NCI-H774 (cell line): ENCODE measurements around the gene SPECC1L.
"Not testable (repeated sequence)": the region's sequence is repeated elsewhere in the genome, so short reads cannot be mapped to it uniquely, and the experiment has no call there.

Experiments
- DNase-seq: peaks from one replicate; lab custom pipeline; 2025; lab: John Stamatoyannopoulos, UW

Gene SPECC1L

GRCh38 chr22:24247564-24248344 is 22.9 kb upstream of the SPECC1L start:
- no peak for DNase-seq

GRCh38 chr22:24248611-24249010 is 22.0 kb upstream of the SPECC1L start:
- DNase-seq = not testable (repeated sequence)

- DNase-seq = not testable (repeated sequence)
These were observed 21.2 kb upstream of the SPECC1L start for GRCh38 chr22:24249413-24249812.

- not testable (repeated sequence) for DNase-seq
These were observed 19.3 kb upstream of the SPECC1L start for GRCh38 chr22:24251286-24251685.

GRCh38 chr22:24253126-24253525 is 17.5 kb upstream of the SPECC1L start:
- DNase-seq = not testable (repeated sequence)

- not testable (repeated sequence) for DNase-seq
These were observed 14.5 kb upstream of the SPECC1L start for GRCh38 chr22:24256136-24256535.

GRCh38 chr22:24256736-24257135 is 13.9 kb upstream of the SPECC1L start:
- not testable (repeated sequence) for DNase-seq

- peak; percentile 41 for DNase-seq
These were observed 11.2 kb upstream of the SPECC1L start for GRCh38 chr22:24259459-24259858.

GRCh38 chr22:24262185-24262749 is 8.4 kb upstream of the SPECC1L start:
- DNase-seq = not testable (repeated sequence)

- not testable (repeated sequence) for DNase-seq
These were observed 7.2 kb upstream of the SPECC1L start for GRCh38 chr22:24263479-24263878.

- not testable (repeated sequence) for DNase-seq
These were observed 6.2 kb upstream of the SPECC1L start for GRCh38 chr22:24264329-24264896.

GRCh38 chr22:24265734-24266133 is 4.9 kb upstream of the SPECC1L start:
- DNase-seq = no peak

- not testable (repeated sequence) for DNase-seq
These were observed 4.1 kb upstream of the SPECC1L start for GRCh38 chr22:24266495-24266894.

- no peak for DNase-seq
These were observed 789 bp downstream of the SPECC1L start for GRCh38 chr22:24271386-24271854.

- DNase-seq = not testable (repeated sequence)
These were observed 2.4 kb downstream of the SPECC1L start for GRCh38 chr22:24273031-24273430.

GRCh38 chr22:24273906-24274305 is 3.3 kb downstream of the SPECC1L start:
- DNase-seq = not testable (repeated sequence)

GRCh38 chr22:24274696-24275405 is 4.2 kb downstream of the SPECC1L start:
- not testable (repeated sequence) for DNase-seq

- DNase-seq = not testable (repeated sequence)
These were observed 9.7 kb downstream of the SPECC1L start for GRCh38 chr22:24280363-24280762.

GRCh38 chr22:24282401-24282800 is 11.8 kb downstream of the SPECC1L start:
- no peak for DNase-seq

- DNase-seq = no peak
These were observed 14.1 kb downstream of the SPECC1L start for GRCh38 chr22:24284747-24285203.

GRCh38 chr22:24285245-24285644 is 14.6 kb downstream of the SPECC1L start:
- no peak for DNase-seq

GRCh38 chr22:24287212-24287611 is 16.6 kb downstream of the SPECC1L start:
- DNase-seq = not testable (repeated sequence)
